ENCODE data around the gene SHROOM4. TPM values are rescaled to one million over a fixed set of nuclear protein-coding genes. Genes with fewer than 3 reads are reported as not detected.

Gene SHROOM4
- total and polyA plus RNA-seq, 4 donors, result 0.62 to 2.3 (median 0.93) TPM

DNA sequence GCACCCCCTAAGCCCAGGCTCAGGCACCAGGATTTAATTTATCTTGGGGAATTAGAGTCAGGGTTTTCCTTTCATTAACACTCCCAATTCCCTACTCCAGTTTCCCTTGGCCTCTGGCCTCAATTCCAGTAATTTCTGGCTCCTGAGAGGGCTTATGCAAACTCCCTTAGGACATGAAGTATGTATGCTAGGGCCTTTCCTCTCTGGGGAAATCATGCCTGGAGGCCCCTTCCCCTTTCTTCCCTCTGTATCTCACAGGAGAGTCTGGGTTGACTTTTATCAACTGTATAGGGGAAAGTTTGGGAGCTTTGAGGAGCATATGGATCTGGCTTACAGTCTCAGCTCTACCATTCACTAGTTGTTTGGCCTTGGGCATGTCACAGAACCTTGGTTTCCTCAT, 169.5 kb downstream of the SHROOM4 start:
- Histone ChIP-seq H3K9ac (ENCODE audit: low read depth in 1 of 2, low read length in 2 of 2) (no peak overlapping the region), H3K4me1 (ENCODE audit: control insufficient read depth in 4 of 4, insufficient read depth in 4 of 4, low read length in 3 of 4) (no peaks in the 10 kb centered on the region), H3K36me3 (ENCODE audit: control insufficient read depth in 4 of 4, insufficient read depth in 3 of 4, low read depth in 1 of 4, low read length in 3 of 4) (no peaks in the 10 kb centered on the region), H3K4me3 (ENCODE audit: low read depth in 1 of 3, low read length in 3 of 3) (no peak overlapping the region), H3K9me3 (ENCODE audit: control insufficient read depth in 4 of 4, low read length in 3 of 4) (no peaks in the 10 kb centered on the region), H3K27ac (ENCODE audit: low read depth in 1 of 2, low read length in 2 of 2) (no peak overlapping the region), H3K27me3 (ENCODE audit: control insufficient read depth in 4 of 4, insufficient read depth in 4 of 4, low read length in 3 of 4) (no peaks in the 10 kb centered on the region)
- no peak for DNase-seq (ENCODE audit: low spot score)
- TF ChIP-seq TAF1 (conservative IDR thresholded peaks at IDR 0.05), result no peak

DNA sequence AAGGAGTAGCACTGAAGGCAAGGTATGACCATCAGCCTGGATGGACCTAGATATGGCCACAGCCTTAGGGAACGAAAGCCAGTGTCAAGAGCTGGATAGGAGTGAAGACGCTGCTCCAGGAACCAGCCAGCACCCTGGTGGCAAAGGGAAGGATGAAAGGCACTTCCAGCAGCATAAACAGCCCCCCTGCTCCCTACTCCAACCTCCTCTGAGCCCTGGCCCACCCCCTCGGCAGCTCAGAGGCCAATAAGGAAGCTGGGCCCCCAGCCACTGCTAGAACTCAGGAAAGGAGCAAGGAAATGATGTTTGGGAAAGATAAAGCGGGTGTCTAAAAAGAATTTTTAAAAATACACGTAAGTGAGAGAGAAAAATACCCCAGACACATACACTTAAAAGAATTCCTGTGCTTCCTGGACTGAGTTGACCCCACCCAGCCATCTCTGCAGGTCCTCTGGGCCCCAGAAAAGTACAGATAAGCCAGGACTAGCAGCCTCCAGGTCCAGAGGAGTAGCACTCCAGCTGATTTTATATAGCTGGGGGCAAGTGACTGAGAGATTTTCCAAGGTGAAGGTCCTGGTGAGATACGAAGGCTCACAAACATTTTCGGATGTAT, 170.4 kb downstream of the SHROOM4 start:
- Histone ChIP-seq H3K36me3 (ENCODE audit: control insufficient read depth in 4 of 4, insufficient read depth in 3 of 4, low read depth in 1 of 4, low read length in 3 of 4) (no peaks in the 10 kb centered on the region), H3K27me3 (ENCODE audit: control insufficient read depth in 4 of 4, insufficient read depth in 4 of 4, low read length in 3 of 4) (no peaks in the 10 kb centered on the region), H3K9ac (ENCODE audit: low read depth in 1 of 2, low read length in 2 of 2) (no peak overlapping the region), H3K27ac (ENCODE audit: low read depth in 1 of 2, low read length in 2 of 2) (no peak overlapping the region), H3K4me1 (ENCODE audit: control insufficient read depth in 4 of 4, insufficient read depth in 4 of 4, low read length in 3 of 4) (no peaks in the 10 kb centered on the region), H3K9me3 (ENCODE audit: control insufficient read depth in 4 of 4, low read length in 3 of 4) (no peaks in the 10 kb centered on the region), H3K4me3 (ENCODE audit: low read depth in 1 of 3, low read length in 3 of 3) (no peak overlapping the region)
- 75% methylated on average over 7 of the region's 7 CpGs for WGBS
- TF ChIP-seq FOXA1 (IDR thresholded peaks at IDR 0.05), result no peak
- TF ChIP-seq YY1 (IDR thresholded peaks at IDR 0.05), result no peak
- TF ChIP-seq EGR1 (IDR thresholded peaks at IDR 0.05; ENCODE audit: low read depth in 2 of 2), result no peak
- no peak for TF ChIP-seq ATF3 (IDR thresholded peaks at IDR 0.05)
- TF ChIP-seq NR2F2 (IDR thresholded peaks at IDR 0.05), result no peak
- TF ChIP-seq, protein P1, sequence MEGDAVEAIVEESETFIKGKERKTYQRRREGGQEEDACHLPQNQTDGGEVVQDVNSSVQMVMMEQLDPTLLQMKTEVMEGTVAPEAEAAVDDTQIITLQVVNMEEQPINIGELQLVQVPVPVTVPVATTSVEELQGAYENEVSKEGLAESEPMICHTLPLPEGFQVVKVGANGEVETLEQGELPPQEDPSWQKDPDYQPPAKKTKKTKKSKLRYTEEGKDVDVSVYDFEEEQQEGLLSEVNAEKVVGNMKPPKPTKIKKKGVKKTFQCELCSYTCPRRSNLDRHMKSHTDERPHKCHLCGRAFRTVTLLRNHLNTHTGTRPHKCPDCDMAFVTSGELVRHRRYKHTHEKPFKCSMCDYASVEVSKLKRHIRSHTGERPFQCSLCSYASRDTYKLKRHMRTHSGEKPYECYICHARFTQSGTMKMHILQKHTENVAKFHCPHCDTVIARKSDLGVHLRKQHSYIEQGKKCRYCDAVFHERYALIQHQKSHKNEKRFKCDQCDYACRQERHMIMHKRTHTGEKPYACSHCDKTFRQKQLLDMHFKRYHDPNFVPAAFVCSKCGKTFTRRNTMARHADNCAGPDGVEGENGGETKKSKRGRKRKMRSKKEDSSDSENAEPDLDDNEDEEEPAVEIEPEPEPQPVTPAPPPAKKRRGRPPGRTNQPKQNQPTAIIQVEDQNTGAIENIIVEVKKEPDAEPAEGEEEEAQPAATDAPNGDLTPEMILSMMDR (IDR thresholded peaks at IDR 0.05; ENCODE audit: low read depth, low read length, missing input control), result no peak
- TF ChIP-seq SP1 (IDR thresholded peaks at IDR 0.05), result no peak
- TF ChIP-seq HNF4A (conservative IDR thresholded peaks at IDR 0.05), result no peak
- TF ChIP-seq, protein P2, sequence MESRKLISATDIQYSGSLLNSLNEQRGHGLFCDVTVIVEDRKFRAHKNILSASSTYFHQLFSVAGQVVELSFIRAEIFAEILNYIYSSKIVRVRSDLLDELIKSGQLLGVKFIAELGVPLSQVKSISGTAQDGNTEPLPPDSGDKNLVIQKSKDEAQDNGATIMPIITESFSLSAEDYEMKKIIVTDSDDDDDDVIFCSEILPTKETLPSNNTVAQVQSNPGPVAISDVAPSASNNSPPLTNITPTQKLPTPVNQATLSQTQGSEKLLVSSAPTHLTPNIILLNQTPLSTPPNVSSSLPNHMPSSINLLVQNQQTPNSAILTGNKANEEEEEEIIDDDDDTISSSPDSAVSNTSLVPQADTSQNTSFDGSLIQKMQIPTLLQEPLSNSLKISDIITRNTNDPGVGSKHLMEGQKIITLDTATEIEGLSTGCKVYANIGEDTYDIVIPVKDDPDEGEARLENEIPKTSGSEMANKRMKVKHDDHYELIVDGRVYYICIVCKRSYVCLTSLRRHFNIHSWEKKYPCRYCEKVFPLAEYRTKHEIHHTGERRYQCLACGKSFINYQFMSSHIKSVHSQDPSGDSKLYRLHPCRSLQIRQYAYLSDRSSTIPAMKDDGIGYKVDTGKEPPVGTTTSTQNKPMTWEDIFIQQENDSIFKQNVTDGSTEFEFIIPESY (IDR thresholded peaks at IDR 0.05), result no peak
- no peak for TF ChIP-seq FOXA2 (IDR thresholded peaks at IDR 0.05)
- no peak for TF ChIP-seq RAD21 (IDR thresholded peaks at IDR 0.05)
- no peak for TF ChIP-seq RXRA (IDR thresholded peaks at IDR 0.05)
- DNase-seq (ENCODE audit: low spot score), result no peak

DNA sequence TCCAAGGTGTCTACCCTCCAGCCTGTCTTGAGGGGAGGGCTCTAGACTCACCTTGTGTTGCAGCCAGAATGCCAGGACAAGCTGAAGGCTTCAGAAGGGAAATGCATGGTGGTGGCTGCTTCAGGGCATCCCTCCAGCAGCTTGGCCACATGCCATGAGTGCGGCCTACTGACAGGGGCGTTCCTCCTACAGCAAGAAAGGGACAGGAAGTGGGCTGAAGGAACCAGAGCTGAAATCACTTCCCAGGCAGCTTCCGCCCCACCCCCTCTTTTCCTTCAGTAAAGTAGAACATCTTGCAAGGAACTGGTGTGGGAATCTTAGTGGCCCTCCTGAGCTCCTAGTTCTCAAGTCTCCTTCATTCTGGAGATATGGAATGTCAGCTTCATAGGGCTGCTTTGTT, 175.9 kb downstream of the SHROOM4 start:
- Histone ChIP-seq H3K27ac (ENCODE audit: low read depth in 1 of 2, low read length in 2 of 2) (no peak overlapping the region), H3K4me3 (ENCODE audit: low read depth in 1 of 3, low read length in 3 of 3) (no peak overlapping the region), H3K27me3 (ENCODE audit: control insufficient read depth in 4 of 4, insufficient read depth in 4 of 4, low read length in 3 of 4) (no peaks in the 10 kb centered on the region)

More for the DNA sequence above, 175.9 kb downstream of the SHROOM4 start:
- DNase-seq (ENCODE audit: low spot score), result no peak
- Histone ChIP-seq H3K9me3 (ENCODE audit: control insufficient read depth in 4 of 4, low read length in 3 of 4) (no peaks in the 10 kb centered on the region), H3K4me1 (ENCODE audit: control insufficient read depth in 4 of 4, insufficient read depth in 4 of 4, low read length in 3 of 4) (no peaks in the 10 kb centered on the region), H3K9ac (ENCODE audit: low read depth in 1 of 2, low read length in 2 of 2) (no peak overlapping the region), H3K36me3 (ENCODE audit: control insufficient read depth in 4 of 4, insufficient read depth in 3 of 4, low read depth in 1 of 4, low read length in 3 of 4) (no peaks in the 10 kb centered on the region)
- WGBS, result 76% methylated on average over 3 of the region's 3 CpGs
- TF ChIP-seq, protein P1 (IDR thresholded peaks at IDR 0.05; ENCODE audit: low read depth, low read length, missing input control), result no peak
- TF ChIP-seq FOXA2 (IDR thresholded peaks at IDR 0.05) (no peak), HNF4A (conservative IDR thresholded peaks at IDR 0.05) (no peak), RAD21 (IDR thresholded peaks at IDR 0.05) (no peak), RXRA (IDR thresholded peaks at IDR 0.05) (no peak), YY1 (IDR thresholded peaks at IDR 0.05) (no peak), FOXA1 (IDR thresholded peaks at IDR 0.05) (no peak), NR2F2 (IDR thresholded peaks at IDR 0.05) (no peak), EGR1 (IDR thresholded peaks at IDR 0.05; ENCODE audit: low read depth in 2 of 2) (no peak), JUND (IDR thresholded peaks at IDR 0.05) (no peak), GABPA (IDR thresholded peaks at IDR 0.05 in 1 of 2, conservative IDR thresholded peaks at IDR 0.05 in 1 of 2) (no peak)
- TF ChIP-seq, protein P3, sequence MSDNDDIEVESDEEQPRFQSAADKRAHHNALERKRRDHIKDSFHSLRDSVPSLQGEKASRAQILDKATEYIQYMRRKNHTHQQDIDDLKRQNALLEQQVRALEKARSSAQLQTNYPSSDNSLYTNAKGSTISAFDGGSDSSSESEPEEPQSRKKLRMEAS (IDR thresholded peaks at IDR 0.05), result no peak
- TF ChIP-seq, protein P2 (IDR thresholded peaks at IDR 0.05), result no peak

Measured in liver (tissue), 9 donors.